ENCODE results near the gene PPFIA4. TPM values are rescaled to one million over a fixed set of nuclear protein-coding genes. Genes with fewer than 3 reads are reported as not detected.
"Not testable (repeated sequence)": the region's sequence is repeated elsewhere in the genome, so short reads cannot be mapped to it uniquely, and the experiment has no call there.

The PPFIA4 gene
- total and polyA plus RNA-seq, 4 donors = 0.30 to 5.1 (median 0.95) TPM

- Histone ChIP-seq H3K36me3 (ENCODE audit: control insufficient read depth in 4 of 4, insufficient read depth in 4 of 4, low read length in 4 of 4) (no peaks in the 10 kb centered on the region), H3K9me3 (ENCODE audit: control insufficient read depth in 4 of 4, insufficient read depth in 3 of 4, low read length in 3 of 4) (no peaks in the 10 kb centered on the region), H3K4me3 (no peak overlapping the region), H3K4me1 (ENCODE audit: control insufficient read depth in 5 of 5, insufficient read depth in 5 of 5, low read length in 5 of 5) (no peaks in the 10 kb centered on the region), H3K27me3 (ENCODE audit: control insufficient read depth in 3 of 3, insufficient read depth in 3 of 3, low read length in 2 of 3) (peaks cover 0 to 10% (median 0%) of the 10 kb centered on the region in 3 donors), H3K27ac (ENCODE audit: low read depth in 1 of 2, low read length in 1 of 2) (no peak overlapping the region), H3K9ac (ENCODE audit: insufficient read depth in 1 of 2, low read length in 2 of 2) (no peak overlapping the region)
- DNase-seq (peak in 1 of 3 donors; percentile 51), ATAC-seq (ENCODE audit: insufficient read depth, low FRiP score) (no peak)
- TF ChIP-seq CTCF (IDR thresholded peaks at IDR 0.05; ENCODE audit: control extremely low read depth, extremely low read depth) = no peak
- 50 to 69% methylated on average over 2 of the region's 2 CpGs for WGBS, 2 donors
These were observed 44.4 kb upstream of the PPFIA4 start for GRCh38 chr1:202981939-202982338.

- Histone ChIP-seq H3K36me3 (ENCODE audit: control insufficient read depth in 4 of 4, insufficient read depth in 4 of 4, low read length in 4 of 4) (no peaks in the 10 kb centered on the region), H3K27ac (ENCODE audit: low read depth in 1 of 2, low read length in 1 of 2) (no peak overlapping the region), H3K27me3 (ENCODE audit: control insufficient read depth in 3 of 3, insufficient read depth in 3 of 3, low read length in 2 of 3) (peaks cover 0 to 8% (median 4%) of the 10 kb centered on the region in 3 donors), H3K4me1 (ENCODE audit: control insufficient read depth in 5 of 5, insufficient read depth in 5 of 5, low read length in 5 of 5) (no peaks in the 10 kb centered on the region), H3K9ac (ENCODE audit: insufficient read depth in 1 of 2, low read length in 2 of 2) (no peak overlapping the region), H3K4me3 (no peak overlapping the region), H3K9me3 (ENCODE audit: control insufficient read depth in 4 of 4, insufficient read depth in 3 of 4, low read length in 3 of 4) (no peaks in the 10 kb centered on the region)
- ATAC-seq (ENCODE audit: insufficient read depth, low FRiP score) (no peak), DNase-seq (no peak)
- 80 to 86% methylated on average over 3 of the region's 3 CpGs for WGBS, 2 donors
- no peak for TF ChIP-seq CTCF (IDR thresholded peaks at IDR 0.05; ENCODE audit: control extremely low read depth, extremely low read depth)
These were observed 43.4 kb upstream of the PPFIA4 start for GRCh38 chr1:202982715-202983430.

GRCh38 chr1:202986120-202986519 lies 40.2 kb upstream of the PPFIA4 start:
- WGBS, 2 donors = 71 to 82% methylated on average over 9 of the region's 9 CpGs
- ATAC-seq (ENCODE audit: insufficient read depth, low FRiP score) = not testable (repeated sequence)

GRCh38 chr1:202987255-202987654 lies 39.0 kb upstream of the PPFIA4 start:
- Histone ChIP-seq H3K9ac (ENCODE audit: insufficient read depth in 1 of 2, low read length in 2 of 2) (no peak overlapping the region), H3K9me3 (ENCODE audit: control insufficient read depth in 4 of 4, insufficient read depth in 3 of 4, low read length in 3 of 4) (no peaks in the 10 kb centered on the region), H3K27ac (ENCODE audit: low read depth in 1 of 2, low read length in 1 of 2) (no peak overlapping the region), H3K4me3 (peak overlapping the region; percentile 8), H3K36me3 (ENCODE audit: control insufficient read depth in 4 of 4, insufficient read depth in 4 of 4, low read length in 4 of 4) (no peaks in the 10 kb centered on the region), H3K4me1 (ENCODE audit: control insufficient read depth in 5 of 5, insufficient read depth in 5 of 5, low read length in 5 of 5) (no peaks in the 10 kb centered on the region), H3K27me3 (ENCODE audit: control insufficient read depth in 3 of 3, insufficient read depth in 3 of 3, low read length in 2 of 3) (peaks cover 0 to 15% (median 4%) of the 10 kb centered on the region in 3 donors)
- no peak for DNase-seq
- no peak for TF ChIP-seq CTCF (IDR thresholded peaks at IDR 0.05; ENCODE audit: control extremely low read depth, extremely low read depth)
- no peak for ATAC-seq (ENCODE audit: insufficient read depth, low FRiP score)
- WGBS, 2 donors = 80 to 89% methylated on average over 7 of the region's 7 CpGs

More at GRCh38 chr1:202986120-202986519, 40.2 kb upstream of the PPFIA4 start:
- H3K27ac ChIP-seq (ENCODE audit: low read depth in 1 of 2, low read length in 1 of 2); H3K9ac ChIP-seq (ENCODE audit: insufficient read depth in 1 of 2, low read length in 2 of 2); DNase-seq; H3K9me3 ChIP-seq (ENCODE audit: control insufficient read depth in 4 of 4, insufficient read depth in 3 of 4, low read length in 3 of 4); H3K4me1 ChIP-seq (ENCODE audit: control insufficient read depth in 5 of 5, insufficient read depth in 5 of 5, low read length in 5 of 5); H3K36me3 ChIP-seq (ENCODE audit: control insufficient read depth in 4 of 4, insufficient read depth in 4 of 4, low read length in 4 of 4); H3K4me3 ChIP-seq: not testable (repeated sequence)
- peaks cover 0 to 15% (median 4%) of the 10 kb centered on the region in 3 donors for H3K27me3 ChIP-seq (ENCODE audit: control insufficient read depth in 3 of 3, insufficient read depth in 3 of 3, low read length in 2 of 3)
